ENCODE results near the gene RAB31. TPM values are rescaled to one million over a fixed set of nuclear protein-coding genes. Genes with fewer than 3 reads are reported as not detected.
A peak's percentile ranks its signal among the peaks of the same experiment; 100 is the strongest.

Gene RAB31
- total RNA-seq, 3 donors from 2014 or later: 12.8 to 58.5 (median 27.4) TPM

DNA sequence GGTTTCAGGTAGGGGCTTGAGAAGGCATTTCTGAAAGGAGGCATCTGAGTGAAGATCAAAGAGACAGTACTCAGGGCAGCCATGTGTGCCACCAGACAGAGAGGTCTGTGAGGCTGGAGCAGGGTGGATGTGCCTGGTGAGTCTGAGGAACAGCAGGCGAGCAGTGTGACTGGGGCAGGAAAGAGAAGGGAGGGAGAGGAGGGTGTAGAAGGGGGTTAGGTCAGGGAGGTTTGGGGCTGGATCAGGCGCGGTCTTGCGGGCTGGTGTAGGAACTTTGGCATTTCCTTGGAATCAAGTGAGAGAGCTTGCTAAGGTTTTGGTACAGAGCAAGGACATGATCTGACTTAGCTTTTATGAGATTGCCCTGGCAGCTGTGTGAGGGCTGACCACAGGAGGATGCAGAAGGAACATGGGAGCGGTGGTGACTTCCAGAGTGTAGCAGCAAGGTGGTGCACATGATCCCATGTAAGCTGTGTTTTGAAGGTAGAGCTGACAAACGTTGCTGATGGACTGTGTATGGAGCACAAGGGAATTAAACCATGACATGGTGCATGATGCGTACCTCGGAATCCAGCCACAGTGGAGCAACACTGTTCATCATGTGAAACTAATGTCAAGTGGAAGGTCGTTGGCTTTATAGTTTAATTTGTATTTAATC lies 13.9 kb downstream of the RAB31 start:
- no peaks in the 10 kb centered on the region for H3K36me3 ChIP-seq (ENCODE audit: low read depth)
- ATAC-seq (no peak), DNase-seq (no peak)
- H3K4me3 ChIP-seq: no peak overlapping the region
- no peak for TF ChIP-seq CTCF (IDR thresholded peaks at IDR 0.05)
- no peaks in the 10 kb centered on the region for H3K4me1 ChIP-seq (ENCODE audit: low read depth)
- no peaks in the 10 kb centered on the region for H3K9me3 ChIP-seq
- intact Hi-C loops (cut with DNase I, micrococcal nuclease): no loop called here

DNA sequence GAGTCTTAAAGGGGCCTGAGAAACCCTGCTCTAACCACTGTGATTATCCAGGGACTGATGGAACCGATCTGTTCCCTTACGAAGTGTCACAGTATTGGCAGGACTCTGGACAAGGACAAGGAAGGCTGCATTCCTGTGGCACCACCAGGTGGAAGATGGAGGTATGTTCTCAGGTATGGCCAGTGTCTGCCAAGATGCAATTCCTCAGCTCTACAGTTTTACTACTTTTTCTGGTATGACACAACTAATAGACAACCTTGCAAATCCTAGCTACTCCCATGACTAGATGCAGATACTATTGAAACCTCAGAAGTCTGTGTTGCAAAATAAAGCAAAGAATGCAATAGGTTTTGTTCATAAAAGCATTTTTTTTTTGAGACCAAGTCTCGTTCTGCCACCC lies 14.6 kb downstream of the RAB31 start:
- H3K4me1 ChIP-seq (ENCODE audit: low read depth): no peaks in the 10 kb centered on the region
- ATAC-seq (peak; percentile 95), DNase-seq (peak in 2 of 3 donors; percentile 63 to 77)
- no peaks in the 10 kb centered on the region for H3K9me3 ChIP-seq
- intact Hi-C loops (cut with DNase I, micrococcal nuclease): no loop called here
- no peak for TF ChIP-seq CTCF (IDR thresholded peaks at IDR 0.05)
- H3K4me3 ChIP-seq: no peak overlapping the region
- H3K36me3 ChIP-seq (ENCODE audit: low read depth): no peaks in the 10 kb centered on the region

- Histone ChIP-seq H3K4me3 (no peak overlapping the region), H3K36me3 (ENCODE audit: low read depth) (no peaks in the 10 kb centered on the region), H3K9me3 (no peaks in the 10 kb centered on the region), H3K4me1 (ENCODE audit: low read depth) (no peaks in the 10 kb centered on the region)
- DNase-seq: no peak
- intact Hi-C loops (cut with DNase I, micrococcal nuclease): no loop called here
- no peak for ATAC-seq
- no peak for TF ChIP-seq CTCF (IDR thresholded peaks at IDR 0.05)
These were observed 16.9 kb downstream of the RAB31 start for GRCh38 chr18:9724797-9725585.

GRCh38 chr18:9726175-9726574 lies 18.1 kb downstream of the RAB31 start:
- Histone ChIP-seq H3K36me3 (ENCODE audit: low read depth) (no peaks in the 10 kb centered on the region), H3K4me1 (ENCODE audit: low read depth) (no peaks in the 10 kb centered on the region), H3K4me3 (no peak overlapping the region), H3K9me3 (no peaks in the 10 kb centered on the region)
- no peak for TF ChIP-seq CTCF (IDR thresholded peaks at IDR 0.05)
- DNase-seq (no peak), ATAC-seq (no peak)
- intact Hi-C loops (cut with DNase I, micrococcal nuclease): no loop called here

DNA sequence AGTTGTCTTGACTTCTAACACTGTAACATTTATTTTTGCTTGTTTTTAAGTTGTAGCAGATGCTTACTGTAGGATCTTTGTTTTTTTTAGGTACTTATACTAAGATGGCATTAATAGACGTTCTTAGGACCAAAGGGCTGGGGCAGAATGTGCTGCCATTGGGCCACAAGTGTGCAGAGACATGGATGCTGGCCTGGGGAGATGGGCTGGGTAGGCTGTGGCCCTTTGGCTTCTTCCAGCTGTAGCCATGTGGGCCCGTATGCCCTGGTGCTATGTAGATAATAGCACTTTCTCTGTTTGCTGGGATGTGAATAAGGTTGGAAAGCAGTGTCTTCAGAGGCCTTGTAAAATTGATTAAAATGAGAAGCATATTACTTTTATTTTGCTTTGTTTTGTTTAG lies 18.8 kb downstream of the RAB31 start:
- Histone ChIP-seq H3K4me1 (ENCODE audit: low read depth) (no peaks in the 10 kb centered on the region), H3K4me3 (no peak overlapping the region), H3K36me3 (ENCODE audit: low read depth) (no peaks in the 10 kb centered on the region), H3K9me3 (no peaks in the 10 kb centered on the region)
- intact Hi-C loops (cut with DNase I, micrococcal nuclease): no loop called here
- TF ChIP-seq CTCF (IDR thresholded peaks at IDR 0.05): no peak
- ATAC-seq: no peak
- DNase-seq: no peak

Measured in mucosa of descending colon (tissue), 3 donors.